ENCODE data around the gene MAN2B1.

GRCh38 chr19:12680034-12680433, 13.5 kb upstream of the MAN2B1 start:
- TF ChIP-seq CTCF (IDR thresholded peaks at IDR 0.05) (no peak), HMGXB4 (CRISPR knock-in tag; IDR thresholded peaks at IDR 0.05; ENCODE audit: borderline replicate concordance) (no peak)

Measured in A549 (cell line).